Mammary epithelial cell (primary cell): ENCODE results near the gene TSPEAR.

Experiments used
- CTCF ChIP-seq, 2 donors: IDR thresholded peaks in 1 of 2; conservative IDR thresholded peaks in 1 of 2; 2 replicates each; pipeline ENCODE4 v1.5.1; 2011 to 2012; ENCODE audit warnings: inconsistent platforms in 2 of 2, low read length in 2 of 2, mild to moderate bottlenecking in 2 of 2, control low read depth in 1 of 2, low read depth in 1 of 2; ENCODE audit not compliant: insufficient read depth in 1 of 2; ENCODE audit errors: extremely low read depth in 1 of 2
- EZH2 ChIP-seq: IDR thresholded peaks from 2 replicates; pipeline ENCODE4 v1.6.1; 2012; ENCODE audit warnings: low read length, inconsistent platforms, borderline replicate concordance

GRCh38 chr21:44579833-44580144 lies 131.6 kb downstream of the TSPEAR start:
- no peak for TF ChIP-seq CTCF (conservative IDR thresholded peaks at IDR 0.05 in 1 of 2, IDR thresholded peaks at IDR 0.05 in 1 of 2; ENCODE audit: extremely low read depth in 1 of 2, insufficient read depth in 1 of 2, low read depth in 1 of 2, low read length in 2 of 2)
- TF ChIP-seq EZH2 = no peak
